Ovary (tissue), 9 donors: ENCODE results near the gene CDK6. TPM values are rescaled to one million over a fixed set of nuclear protein-coding genes. Genes with fewer than 3 reads are reported as not detected.
A peak's percentile ranks its signal among the peaks of the same experiment; 100 is the strongest.

Source experiments
- DNase-seq, 5 donors: peaks; one replicate each; pipeline ENCODE4 v3.0.0-alpha.2; 2019 to 2020
- H3K27ac ChIP-seq, 2 donors: fragments of 200-600 bp; one replicate each; pipeline versions ENCODE4 v1.5.1 to v1.8.0; 2019 to 2022
- H3K27me3 ChIP-seq: fragments of 200-600 bp; one replicate; pipeline ENCODE4 v1.8.0; 2022
- H3K36me3 ChIP-seq: fragments of 200-600 bp; sonication (generic); one replicate; pipeline ENCODE4 v1.5.1; 2019
- H3K4me1 ChIP-seq: one replicate; pipeline ENCODE4 v1.8.1; 2013; ENCODE audit warnings: mild to moderate bottlenecking, moderate library complexity; ENCODE audit not compliant: insufficient read depth
- H3K4me3 ChIP-seq: fragments of 200-600 bp; sonication (generic); one replicate; pipeline ENCODE4 v1.5.1; 2017
- H3K9me3 ChIP-seq, 2 donors: fragments of 200-600 bp in 1 of 2; sonication (generic) in 1 of 2; one replicate each; pipeline versions ENCODE4 v1.5.1 to v1.8.1; 2013 to 2019; ENCODE audit warnings: mild to moderate bottlenecking in 1 of 2, moderate library complexity in 1 of 2
- CTCF ChIP-seq, 3 donors: fragments of 450-650 bp in 2 of 3; fragments of 200-600 bp in 1 of 3; IDR thresholded peaks; one replicate each; pipeline versions ENCODE4 v1.5.1 to v1.8.0; 2016 to 2022; ENCODE audit warnings: antibody characterized with exemption in 3 of 3, mild to moderate bottlenecking in 1 of 3
- EP300 ChIP-seq: sonication (generic); formaldehyde crosslinking; IDR thresholded peaks from one replicate; pipeline ENCODE4 v1.6.1; 2017; ENCODE audit warnings: antibody characterized with exemption
- POLR2A ChIP-seq: fragments of 450-650 bp; IDR thresholded peaks from one replicate; pipeline ENCODE4 v1.6.1; 2017; ENCODE audit warnings: antibody characterized with exemption, mild to moderate bottlenecking, moderate library complexity
- WGBS, 3 donors: extraction: QIAGEN DNeasy Blood & Tissue Kit in 1 of 3; methylation state at CpG; one replicate each; pipeline versions ENCODE4 v1.1.5 to v1.1.7; 2013 to 2017; 5-methylcytosine and 5-hydroxymethylcytosine counted together
- intact Hi-C, 4 donors: fragments of 100-400 bp; cut with DNase I; formaldehyde crosslinking; loops; one replicate each; pipeline versions ENCODE4 v1.11.0 to v1.15.1; 2022 to 2023
- polyA plus RNA-seq, 2 donors: library from polyadenylated mRNA; stranded (reverse); fragments of 200-250 nt in 1 of 2; fragments of 350-450 nt in 1 of 2; fragmentation: Illumina TruSeq in 1 of 2; extraction: RNeasy Lipid Tissue Mini Kit (QIAGEN cat#74804) in 1 of 2; gene quantifications; one replicate each; pipeline ENCODE4 v1.2.3, GENCODE V29; 2013 to 2014
- total RNA-seq, 7 donors: library from RNA; depleted of rRNA in 2 of 7; stranded (reverse); fragments of >200 nt in 2 of 7; fragmentation: NEBNext Ultra II Directional in 3 of 7; extraction: Animal tissue kit (Norgen Biotek cat#: 25700) in 3 of 7; gene quantifications; one replicate each; pipeline versions ENCODE4 v1.1.0 to v1.2.4, GENCODE V29; 2016 to 2023
- donor health status: DM: no; HTN: no; CAD: no; lungs with moderate emphysema.
- donor health status: DM: no; HTN: no; CAD: no.
- donor health status: Bipolar disorder and iron deficiency.
- donor health status: DM: yes; HTN: yes; CAD: no.
- donor health status: DM: no; HTN: no; CAD: no.
- donor health status: DM: yes; HTN: yes; CAD: no.

CDK6 gene
- total and polyA plus RNA-seq, 9 donors, result 1.8 to 20.4 (median 11.2) TPM

- H3K4me1 ChIP-seq, result peaks cover 4% of the 10 kb centered on the region
- no peaks in the 10 kb centered on the region for H3K9me3 ChIP-seq
- WGBS, 3 donors, result 68 to 81% (median 71%) methylated on average over 18 of the region's 18 CpGs
- TF ChIP-seq POLR2A, result no peak
- no peak for TF ChIP-seq CTCF (IDR thresholded peaks at IDR 0.05)
- TF ChIP-seq EP300, result no peak
- peak in 1 of 5 donors; percentile 27 for DNase-seq
- intact Hi-C loops, result no loop called here
- peak overlapping the region; percentile 43 for H3K4me3 ChIP-seq
- peak overlapping the region in 1 of 2 donors; percentile 18 for H3K27ac ChIP-seq
- H3K36me3 ChIP-seq, result no peaks in the 10 kb centered on the region
- no peaks in the 10 kb centered on the region for H3K27me3 ChIP-seq
Measured at GRCh38 chr7:92717993-92718716, 118.2 kb downstream of the CDK6 start.

DNA sequence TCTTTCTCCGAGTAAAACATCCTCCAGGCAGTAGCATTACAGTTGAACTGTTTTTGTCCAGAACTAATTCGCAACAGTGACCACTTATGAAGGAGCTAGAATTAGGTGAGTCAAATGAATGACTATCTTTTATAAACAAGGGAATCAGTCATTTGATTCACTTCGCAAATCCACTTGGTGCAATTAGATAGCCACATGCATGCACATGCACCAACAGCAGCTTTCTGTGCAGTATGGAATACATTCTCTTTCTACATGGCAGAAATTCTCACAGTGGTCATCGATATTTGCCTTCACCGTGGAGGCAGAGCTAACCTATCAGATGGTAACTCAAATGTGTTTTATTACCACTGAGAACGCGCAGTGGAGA lies 118.8 kb downstream of the CDK6 start:
- 74 to 84% (median 80%) methylated on average over 7 of the region's 7 CpGs for WGBS, 3 donors
- intact Hi-C loops, result no loop called here
- Histone ChIP-seq H3K4me1 (peaks cover 1% of the 10 kb centered on the region), H3K27me3 (no peaks in the 10 kb centered on the region), H3K36me3 (no peaks in the 10 kb centered on the region), H3K9me3 (no peaks in the 10 kb centered on the region), H3K4me3 (peak overlapping the region; percentile 43), H3K27ac (no peak overlapping the region)
- no peak for DNase-seq
- TF ChIP-seq EP300, result no peak
- TF ChIP-seq CTCF (IDR thresholded peaks at IDR 0.05), result no peak
- no peak for TF ChIP-seq POLR2A

- Histone ChIP-seq H3K27ac (no peak overlapping the region), H3K4me3 (no peak overlapping the region)
- intact Hi-C loops, result no loop called here
Measured at GRCh38 chr7:92716825-92717580, 119.4 kb downstream of the CDK6 start.

DNA sequence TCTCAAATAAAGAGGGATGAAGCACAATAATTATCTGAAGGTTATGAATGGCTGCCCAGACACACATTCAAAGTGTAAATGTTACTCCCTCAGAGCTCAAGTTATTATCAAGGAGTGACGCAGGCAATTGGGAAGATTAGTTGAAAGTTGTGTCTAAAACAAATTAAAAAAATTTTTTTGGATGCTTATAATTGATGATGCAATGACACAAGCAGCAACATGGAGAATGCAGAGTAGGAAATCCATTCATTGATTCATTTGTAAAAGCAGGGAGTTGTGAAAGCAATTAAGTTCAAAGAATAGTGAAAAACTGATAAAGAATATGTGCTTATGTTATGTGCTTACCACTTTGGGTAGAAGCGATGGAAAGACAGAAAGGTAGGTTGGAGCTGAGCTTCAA lies 120.4 kb downstream of the CDK6 start:
- DNase-seq, result no peak
- Histone ChIP-seq H3K27ac (no peak overlapping the region), H3K27me3 (no peaks in the 10 kb centered on the region), H3K4me3 (no peak overlapping the region), H3K36me3 (no peaks in the 10 kb centered on the region), H3K9me3 (no peaks in the 10 kb centered on the region), H3K4me1 (peaks cover 1% of the 10 kb centered on the region)
- TF ChIP-seq POLR2A (no peak), CTCF (IDR thresholded peaks at IDR 0.05) (no peak), EP300 (no peak)
- intact Hi-C loops, result no loop called here
- 48 to 58% (median 58%) methylated on average over 2 of the region's 2 CpGs for WGBS, 3 donors

More at GRCh38 chr7:92716825-92717580, 119.4 kb downstream of the CDK6 start:
- DNase-seq, result no peak
- Histone ChIP-seq H3K36me3 (no peaks in the 10 kb centered on the region), H3K4me1 (peaks cover 1% of the 10 kb centered on the region), H3K27me3 (no peaks in the 10 kb centered on the region), H3K9me3 (no peaks in the 10 kb centered on the region)
- WGBS, 3 donors, result 94 to 96% (median 94%) methylated on average over 4 of the region's 4 CpGs
- TF ChIP-seq EP300, result no peak
- no peak for TF ChIP-seq POLR2A
- no peak for TF ChIP-seq CTCF (IDR thresholded peaks at IDR 0.05)
